ENCODE measurements around the gene TAP1.
"Not testable (repeated sequence)": the region's sequence is repeated elsewhere in the genome, so short reads cannot be mapped to it uniquely, and the experiment has no call there.

The TAP1 gene, protein sequence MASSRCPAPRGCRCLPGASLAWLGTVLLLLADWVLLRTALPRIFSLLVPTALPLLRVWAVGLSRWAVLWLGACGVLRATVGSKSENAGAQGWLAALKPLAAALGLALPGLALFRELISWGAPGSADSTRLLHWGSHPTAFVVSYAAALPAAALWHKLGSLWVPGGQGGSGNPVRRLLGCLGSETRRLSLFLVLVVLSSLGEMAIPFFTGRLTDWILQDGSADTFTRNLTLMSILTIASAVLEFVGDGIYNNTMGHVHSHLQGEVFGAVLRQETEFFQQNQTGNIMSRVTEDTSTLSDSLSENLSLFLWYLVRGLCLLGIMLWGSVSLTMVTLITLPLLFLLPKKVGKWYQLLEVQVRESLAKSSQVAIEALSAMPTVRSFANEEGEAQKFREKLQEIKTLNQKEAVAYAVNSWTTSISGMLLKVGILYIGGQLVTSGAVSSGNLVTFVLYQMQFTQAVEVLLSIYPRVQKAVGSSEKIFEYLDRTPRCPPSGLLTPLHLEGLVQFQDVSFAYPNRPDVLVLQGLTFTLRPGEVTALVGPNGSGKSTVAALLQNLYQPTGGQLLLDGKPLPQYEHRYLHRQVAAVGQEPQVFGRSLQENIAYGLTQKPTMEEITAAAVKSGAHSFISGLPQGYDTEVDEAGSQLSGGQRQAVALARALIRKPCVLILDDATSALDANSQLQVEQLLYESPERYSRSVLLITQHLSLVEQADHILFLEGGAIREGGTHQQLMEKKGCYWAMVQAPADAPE

GRCh38 chr6:32853541-32854375 is at the start of gene TAP1, which contains the start of gene PSMB9:
Gene TAP1, minus strand, starts transcription at chr6:32853704. Its CDS starts 68 bp downstream, at chr6:32853636.
Gene PSMB9, plus strand, starts transcription at chr6:32854192. Its CDS starts 38 bp downstream, at chr6:32854230.
- no peak for FAIRE-seq

DNA sequence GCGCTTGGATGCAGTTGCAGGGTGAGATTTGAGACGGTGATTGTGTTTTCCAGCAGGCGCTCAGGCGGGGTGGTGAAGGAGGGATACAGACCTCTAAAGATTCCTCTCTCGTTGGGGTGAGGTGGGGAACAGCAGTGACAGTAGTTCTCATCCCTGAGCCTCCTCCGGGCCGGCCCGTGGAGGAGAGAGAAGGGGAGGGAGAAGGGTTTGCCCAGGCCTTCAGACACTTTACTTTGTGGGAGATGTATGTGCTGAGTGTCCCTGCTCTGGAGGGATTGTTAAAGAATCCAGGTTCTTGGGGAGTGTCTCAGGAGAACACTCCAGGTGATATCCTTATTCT is 41.5 kb upstream of the TAP1 start:
- FAIRE-seq, result no peak

- FAIRE-seq, result no peak
These were observed 40.8 kb upstream of the TAP1 start for GRCh38 chr6:32894085-32895005.

- no peak for FAIRE-seq
These were observed 37.3 kb upstream of the TAP1 start for GRCh38 chr6:32890831-32891230.

GRCh38 chr6:32889533-32889932 is 36.0 kb upstream of the TAP1 start:
- FAIRE-seq, result no peak

- FAIRE-seq, result no peak
These were observed 35.1 kb upstream of the TAP1 start for GRCh38 chr6:32888576-32888975.

- no peak for FAIRE-seq
These were observed 34.1 kb upstream of the TAP1 start for GRCh38 chr6:32887616-32888015.

- no peak for FAIRE-seq
These were observed 33.3 kb upstream of the TAP1 start for GRCh38 chr6:32886681-32887383.

- FAIRE-seq, result peak; percentile 85
These were observed 32.3 kb upstream of the TAP1 start for GRCh38 chr6:32885698-32886286.

DNA sequence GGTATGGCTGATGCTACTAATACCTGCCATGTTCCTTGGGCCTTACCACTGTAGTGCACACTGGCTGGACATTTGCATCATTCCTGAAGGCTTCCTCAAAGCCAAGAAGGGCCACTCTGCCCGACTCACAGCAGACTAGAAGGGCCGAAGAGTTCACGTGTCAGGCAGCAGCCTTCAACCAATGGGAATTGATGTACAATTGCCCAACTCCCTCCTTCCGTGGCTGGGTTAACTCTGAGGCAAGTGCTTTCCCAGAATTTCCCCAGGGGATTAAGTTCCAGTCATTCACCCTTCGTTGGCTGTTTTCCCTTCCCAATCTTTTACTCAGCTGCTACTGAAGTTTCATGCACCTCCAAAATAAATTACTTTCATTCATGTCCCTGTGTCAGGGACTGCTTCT is 30.3 kb upstream of the TAP1 start:
- no peak for FAIRE-seq

GRCh38 chr6:32882879-32883250 is 29.4 kb upstream of the TAP1 start:
- FAIRE-seq, result no peak

DNA sequence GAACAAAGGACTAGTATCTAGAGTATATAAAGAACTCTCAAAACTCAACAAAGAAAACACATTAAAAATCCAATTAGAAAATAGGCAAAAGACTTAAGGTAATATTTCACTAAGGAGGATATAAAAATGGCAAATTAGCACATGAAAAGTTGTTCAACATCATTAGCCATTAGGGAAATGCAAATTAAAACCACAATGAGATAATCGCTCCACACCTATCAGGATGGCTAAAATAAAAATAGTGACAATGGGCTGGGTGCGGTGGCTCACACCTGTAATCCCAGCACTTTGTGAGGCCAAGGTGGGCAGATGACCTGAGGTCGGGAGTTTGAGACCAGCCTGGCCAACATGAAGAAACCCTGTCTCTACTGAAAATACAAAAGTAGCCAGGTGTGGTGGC is 27.5 kb upstream of the TAP1 start:
- not testable (repeated sequence) for FAIRE-seq

- no peak for FAIRE-seq
These were observed 26.2 kb upstream of the TAP1 start for GRCh38 chr6:32879691-32880090.

GRCh38 chr6:32876603-32877002 is 23.1 kb upstream of the TAP1 start:
- no peak for FAIRE-seq

- not testable (repeated sequence) for FAIRE-seq
These were observed 20.4 kb upstream of the TAP1 start for GRCh38 chr6:32873947-32874346.

DNA sequence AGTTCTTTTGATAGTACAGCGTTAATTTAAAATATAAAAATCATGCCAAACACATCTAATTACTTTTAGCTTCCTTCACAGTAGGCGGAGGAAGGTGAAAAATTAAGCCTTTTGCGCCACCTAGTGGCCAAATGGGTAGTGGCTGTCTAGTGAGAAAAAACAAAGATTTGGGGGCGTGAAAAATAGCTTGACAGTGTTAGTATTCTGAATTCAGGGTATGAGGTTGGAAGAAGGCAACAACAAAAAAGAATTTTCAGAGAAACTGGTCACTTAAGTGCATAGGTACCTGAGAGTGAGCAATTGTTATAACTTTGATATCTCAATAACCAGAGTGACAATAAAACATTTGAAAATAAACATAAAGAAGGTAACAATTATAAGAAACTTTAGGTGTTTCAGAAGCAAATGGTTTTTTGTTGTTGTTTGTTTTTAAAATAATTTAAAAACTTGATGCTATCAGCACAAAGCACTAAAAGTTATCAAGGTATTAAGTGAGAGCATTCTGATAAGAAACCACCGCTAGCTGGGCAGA is 14.8 kb upstream of the TAP1 start:
- peak; percentile 86 for FAIRE-seq

DNA sequence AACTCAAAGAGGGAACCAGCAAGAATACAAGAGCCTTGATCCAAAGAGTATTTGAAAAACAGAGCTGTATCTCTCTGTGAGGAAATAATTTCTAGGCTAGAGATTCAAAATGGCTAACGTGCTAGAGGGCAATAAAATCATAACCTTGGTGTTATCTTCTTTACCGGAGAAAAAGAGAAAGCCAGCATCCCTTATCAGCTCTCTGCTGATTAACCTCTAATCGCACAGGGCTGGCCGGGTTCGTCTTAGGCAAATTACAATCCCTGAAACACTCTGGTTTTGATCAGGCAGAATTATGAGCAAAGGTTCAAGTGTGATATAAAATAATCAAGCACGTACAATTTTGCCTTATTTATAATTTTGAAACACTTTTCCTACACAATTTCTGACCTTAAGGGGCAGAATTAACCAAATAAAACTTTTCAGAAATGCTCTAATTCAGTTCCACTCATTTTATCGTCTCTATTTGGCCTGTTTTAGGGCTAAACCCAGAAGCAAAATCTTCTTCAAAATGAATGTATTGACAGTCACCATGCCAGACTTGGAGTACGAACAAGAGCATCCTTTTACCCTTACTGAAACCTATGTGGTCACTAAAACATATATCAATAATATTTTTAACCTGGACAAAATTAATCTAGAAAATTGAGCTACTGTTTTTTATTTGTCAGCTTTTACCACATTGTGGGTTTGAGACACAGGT is 14.2 kb upstream of the TAP1 start:
- FAIRE-seq, result no peak

DNA sequence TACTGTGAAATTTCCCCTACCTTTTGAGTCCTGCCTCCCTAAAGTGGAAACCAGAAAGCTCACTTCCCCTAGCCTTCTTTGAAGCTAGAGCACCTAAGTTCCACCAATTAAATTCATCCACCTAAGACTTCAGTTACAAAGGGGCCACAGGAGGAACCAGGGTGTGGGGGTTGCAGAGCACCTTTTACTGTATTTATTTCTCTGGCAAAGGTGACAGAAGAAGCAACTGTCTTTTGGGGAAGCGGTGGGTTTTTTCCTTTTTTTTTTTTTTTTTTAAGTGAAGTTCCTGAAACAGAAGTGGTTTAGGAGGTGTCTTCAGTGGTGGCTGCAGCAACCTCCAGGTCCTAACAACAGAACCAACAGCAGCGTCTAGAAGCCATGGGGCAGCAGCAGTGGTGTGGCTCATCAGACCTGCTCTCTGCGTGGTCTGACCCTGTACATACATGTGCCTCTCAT is 13.5 kb upstream of the TAP1 start:
- no peak for FAIRE-seq

- no peak for FAIRE-seq
These were observed 12.4 kb upstream of the TAP1 start for GRCh38 chr6:32865724-32866443.
